ENCODE data around the gene EMCN.

The EMCN gene

GRCh38 chr4:100424376-100424775 is 93.4 kb downstream of the EMCN start:
- no peak overlapping the region for H3K4me3 ChIP-seq (ENCODE audit: low read depth, low read length)
- TF ChIP-seq CTCF (IDR thresholded peaks at IDR 0.05; ENCODE audit: low read depth, low read length) = no peak

DNA sequence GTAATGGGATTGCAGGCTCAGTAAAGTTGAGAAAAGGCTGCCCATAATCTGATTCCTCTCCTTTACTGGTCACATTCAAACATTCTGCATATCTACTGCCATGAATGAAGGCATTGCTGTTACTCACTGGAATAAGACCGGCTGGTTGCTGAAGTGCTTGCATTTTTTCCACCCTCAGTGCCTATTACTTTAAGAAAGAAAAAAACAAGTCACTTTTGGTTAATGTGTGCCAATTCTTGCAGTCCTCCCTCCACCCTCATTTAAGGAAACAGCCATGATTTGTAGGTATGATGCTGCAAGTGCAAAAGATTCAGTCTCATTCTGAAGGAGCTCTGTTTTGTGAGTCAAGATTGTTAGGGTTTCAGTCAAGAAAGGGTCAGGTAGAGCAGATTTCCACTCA is 94.9 kb downstream of the EMCN start:
- no peak for TF ChIP-seq CTCF (IDR thresholded peaks at IDR 0.05; ENCODE audit: low read depth, low read length)
- H3K4me3 ChIP-seq (ENCODE audit: low read depth, low read length) = no peak overlapping the region

DNA sequence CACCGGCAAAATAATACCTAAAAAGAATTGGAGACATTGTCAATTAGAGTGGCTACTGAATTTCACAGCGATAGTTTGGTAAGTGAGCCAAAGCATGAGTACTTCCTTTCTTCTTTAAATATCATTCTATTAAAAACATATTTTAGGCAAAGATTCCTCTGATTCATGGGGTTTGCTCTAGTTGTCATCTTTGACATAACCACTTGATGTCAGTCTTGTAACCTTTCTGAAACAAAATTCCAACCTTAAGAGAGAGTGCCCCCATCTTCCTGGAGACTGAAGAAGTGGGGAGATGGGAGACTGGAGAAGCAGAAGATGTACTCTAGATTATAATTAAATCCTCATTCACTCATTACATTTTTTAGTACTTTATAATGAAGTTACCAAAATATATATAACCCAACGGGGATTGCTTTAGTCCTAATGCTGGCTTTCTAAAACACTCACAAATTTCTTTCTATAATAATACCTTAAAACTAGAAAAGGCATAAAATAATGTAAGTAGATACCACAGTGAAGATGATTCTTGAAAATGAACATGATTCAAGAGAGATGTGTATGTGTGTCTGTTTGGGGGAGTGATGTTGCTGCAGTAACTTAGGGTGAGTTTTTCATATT is 96.4 kb downstream of the EMCN start:
- H3K4me3 ChIP-seq (ENCODE audit: low read depth, low read length) = no peak overlapping the region
- TF ChIP-seq CTCF (IDR thresholded peaks at IDR 0.05; ENCODE audit: low read depth, low read length) = no peak

- TF ChIP-seq CTCF (IDR thresholded peaks at IDR 0.05; ENCODE audit: low read depth, low read length) = no peak
- no peak overlapping the region for H3K4me3 ChIP-seq (ENCODE audit: low read depth, low read length)
These were observed 97.3 kb downstream of the EMCN start for GRCh38 chr4:100420571-100420970.

DNA sequence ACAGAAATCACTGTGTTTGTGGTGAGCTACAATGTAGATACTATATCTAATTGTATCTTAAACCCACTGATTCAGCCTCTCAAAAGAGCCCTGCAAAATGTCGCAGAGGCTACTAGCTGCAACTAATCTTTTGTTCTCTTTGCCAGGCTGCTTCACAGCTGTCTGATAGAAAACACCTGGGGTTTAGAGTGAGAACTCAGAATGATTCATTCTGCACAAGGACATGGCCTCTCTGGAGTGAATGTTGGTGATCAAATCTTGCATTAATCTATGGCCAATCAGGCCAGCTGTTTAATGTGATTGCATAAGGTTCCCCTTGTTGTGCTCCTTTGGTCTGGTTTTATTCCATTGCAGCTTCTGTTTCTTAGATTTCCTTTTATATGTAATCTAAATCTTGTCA is 100.3 kb downstream of the EMCN start:
- H3K4me3 ChIP-seq (ENCODE audit: low read depth, low read length) = no peak overlapping the region
- no peak for TF ChIP-seq CTCF (IDR thresholded peaks at IDR 0.05; ENCODE audit: low read depth, low read length)

DNA sequence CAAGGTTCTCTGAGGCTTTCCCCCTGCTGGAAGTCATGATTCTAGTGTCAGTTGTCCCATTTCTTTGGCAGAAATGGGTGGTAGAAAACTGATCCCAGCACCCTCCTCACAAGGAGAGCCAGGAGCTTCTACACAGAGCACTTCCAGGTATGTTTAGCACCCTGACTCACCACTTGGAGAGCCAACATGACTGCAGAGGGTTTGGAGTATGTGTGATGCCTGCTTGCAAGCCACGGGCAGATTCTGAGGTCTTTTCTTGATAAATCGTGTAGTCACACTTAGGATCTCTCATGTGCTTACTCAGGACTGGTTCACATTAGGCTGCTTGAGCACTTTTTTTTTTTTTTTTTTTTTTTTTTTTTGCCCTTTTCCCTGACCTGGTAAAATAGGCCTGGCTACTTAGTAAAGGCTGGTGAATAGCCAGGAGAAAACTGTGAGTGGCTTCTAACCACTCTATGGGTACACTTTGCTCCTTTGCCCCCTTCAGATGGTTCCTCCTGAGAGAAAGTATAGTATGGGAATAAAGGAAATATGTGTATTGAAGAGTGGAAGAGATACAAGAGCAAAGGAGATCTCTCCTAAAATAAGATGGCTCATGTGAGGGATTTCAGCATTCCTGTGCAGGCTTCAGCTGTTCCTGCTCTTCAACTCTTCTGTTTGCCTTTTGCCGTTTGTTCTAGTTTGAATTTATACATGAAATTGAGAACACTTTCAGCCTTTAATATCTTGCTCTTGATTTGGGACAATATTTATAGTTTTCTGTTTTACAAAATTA is 103.6 kb downstream of the EMCN start:
- no peak for TF ChIP-seq CTCF (IDR thresholded peaks at IDR 0.05; ENCODE audit: low read depth, low read length)
- no peak overlapping the region for H3K4me3 ChIP-seq (ENCODE audit: low read depth, low read length)

GRCh38 chr4:100391863-100392262 is 126.0 kb downstream of the EMCN start:
- H3K4me3 ChIP-seq (ENCODE audit: low read depth, low read length) = no peak overlapping the region
- no peak for TF ChIP-seq CTCF (IDR thresholded peaks at IDR 0.05; ENCODE audit: low read depth, low read length)
